22Rv1 (cell line): ENCODE results near the gene MACC1.

Experiments used
- H3K27ac ChIP-seq: fragments of 450-650 bp; 2 replicates; pipeline ENCODE4 v1.5.1; 2017
- ZFX ChIP-seq: fragments of 450-650 bp; IDR thresholded peaks from 2 replicates; pipeline ENCODE4 v1.6.1; 2017; ENCODE audit warnings: antibody characterized with exemption, borderline replicate concordance
- TF ChIP-seq, protein P1 (sequence below): fragments of 450-650 bp; IDR thresholded peaks from 2 replicates; pipeline ENCODE4 v1.5.1; 2017; ENCODE audit warnings: mild to moderate bottlenecking

Gene MACC1

DNA sequence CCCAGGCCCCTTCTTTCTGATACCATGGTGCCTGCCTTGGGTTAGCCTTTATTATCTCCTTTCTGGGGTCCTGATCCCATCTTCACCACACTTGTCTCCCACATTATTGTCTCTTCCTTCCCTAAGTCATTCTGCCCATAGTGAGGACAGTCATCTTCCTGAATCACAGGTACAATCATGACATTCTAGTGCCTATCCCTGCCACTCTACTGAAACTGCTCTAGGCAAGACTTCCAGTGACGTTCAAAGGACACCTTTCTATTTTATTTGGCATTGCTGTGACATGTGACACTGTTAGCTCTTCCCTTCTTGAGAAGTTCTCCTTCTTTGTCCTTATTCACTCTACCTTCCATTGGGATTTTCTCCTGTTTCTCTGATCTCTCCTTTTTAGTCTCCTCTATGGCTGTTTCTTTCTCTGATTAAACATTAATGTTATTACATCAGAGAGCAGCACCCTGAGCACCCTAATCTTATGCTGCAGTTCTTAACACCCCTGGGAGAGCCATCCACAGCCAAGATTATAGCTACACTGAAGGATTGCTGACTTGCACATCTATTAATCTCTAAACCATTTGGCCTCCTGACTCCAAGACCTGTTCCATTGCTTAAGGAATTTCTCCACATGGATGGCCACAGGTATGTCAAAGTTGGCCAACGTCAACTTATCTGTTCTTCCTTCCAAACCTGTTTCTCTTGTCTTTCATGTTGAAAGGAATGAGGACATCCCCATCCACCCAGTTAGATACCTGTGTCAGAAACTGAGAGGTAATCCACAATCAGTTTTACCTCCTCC is 10.9 kb downstream of the MACC1 start:
- H3K27ac ChIP-seq: no peak overlapping the region

DNA sequence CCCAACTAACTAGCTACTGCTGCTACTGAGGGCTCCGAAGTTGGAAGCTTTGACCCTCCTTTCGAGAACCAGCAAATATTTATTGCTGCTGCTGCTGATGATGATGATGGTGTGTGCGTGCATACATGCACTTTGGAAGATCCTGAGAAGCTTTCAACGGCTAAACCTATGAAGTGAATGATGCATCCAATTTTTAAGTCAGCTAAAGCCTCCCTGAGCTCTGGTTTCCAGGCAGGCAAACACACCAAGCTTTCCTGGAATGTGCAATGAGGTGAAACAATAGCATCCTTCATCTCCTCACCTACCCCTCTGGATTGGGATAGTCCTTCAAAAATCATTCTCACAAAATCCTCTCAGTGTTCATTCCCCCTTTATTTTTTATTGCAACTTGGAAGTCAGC is 13.9 kb downstream of the MACC1 start:
- no peak overlapping the region for H3K27ac ChIP-seq
- no peak for TF ChIP-seq ZFX
- TF ChIP-seq, protein P1, sequence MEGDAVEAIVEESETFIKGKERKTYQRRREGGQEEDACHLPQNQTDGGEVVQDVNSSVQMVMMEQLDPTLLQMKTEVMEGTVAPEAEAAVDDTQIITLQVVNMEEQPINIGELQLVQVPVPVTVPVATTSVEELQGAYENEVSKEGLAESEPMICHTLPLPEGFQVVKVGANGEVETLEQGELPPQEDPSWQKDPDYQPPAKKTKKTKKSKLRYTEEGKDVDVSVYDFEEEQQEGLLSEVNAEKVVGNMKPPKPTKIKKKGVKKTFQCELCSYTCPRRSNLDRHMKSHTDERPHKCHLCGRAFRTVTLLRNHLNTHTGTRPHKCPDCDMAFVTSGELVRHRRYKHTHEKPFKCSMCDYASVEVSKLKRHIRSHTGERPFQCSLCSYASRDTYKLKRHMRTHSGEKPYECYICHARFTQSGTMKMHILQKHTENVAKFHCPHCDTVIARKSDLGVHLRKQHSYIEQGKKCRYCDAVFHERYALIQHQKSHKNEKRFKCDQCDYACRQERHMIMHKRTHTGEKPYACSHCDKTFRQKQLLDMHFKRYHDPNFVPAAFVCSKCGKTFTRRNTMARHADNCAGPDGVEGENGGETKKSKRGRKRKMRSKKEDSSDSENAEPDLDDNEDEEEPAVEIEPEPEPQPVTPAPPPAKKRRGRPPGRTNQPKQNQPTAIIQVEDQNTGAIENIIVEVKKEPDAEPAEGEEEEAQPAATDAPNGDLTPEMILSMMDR: no peak

More for the DNA sequence above, 10.9 kb downstream of the MACC1 start:
- TF ChIP-seq ZFX: no peak
- TF ChIP-seq, protein P1: no peak

DNA sequence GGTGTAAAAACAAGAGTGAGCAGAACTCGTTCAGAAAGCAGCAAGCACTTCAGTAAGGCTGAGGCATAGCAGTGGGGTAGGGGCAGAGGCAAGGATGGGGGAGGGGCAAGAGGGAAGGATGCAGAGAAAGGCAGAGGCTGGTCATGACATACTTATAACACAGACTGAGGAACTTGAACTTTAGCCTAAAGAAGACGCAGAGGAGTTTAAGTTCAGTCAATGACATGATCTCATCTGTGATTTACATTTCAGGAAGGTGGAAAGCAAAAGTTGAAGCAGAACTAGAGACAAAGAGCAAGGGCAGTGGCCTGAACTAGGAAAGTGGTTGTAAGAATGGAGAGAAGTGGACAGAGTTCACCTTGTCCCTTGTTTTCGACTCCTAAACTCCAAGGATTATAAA is 15.8 kb downstream of the MACC1 start:
- no peak for TF ChIP-seq ZFX
- TF ChIP-seq, protein P1: no peak
- H3K27ac ChIP-seq: no peak overlapping the region

DNA sequence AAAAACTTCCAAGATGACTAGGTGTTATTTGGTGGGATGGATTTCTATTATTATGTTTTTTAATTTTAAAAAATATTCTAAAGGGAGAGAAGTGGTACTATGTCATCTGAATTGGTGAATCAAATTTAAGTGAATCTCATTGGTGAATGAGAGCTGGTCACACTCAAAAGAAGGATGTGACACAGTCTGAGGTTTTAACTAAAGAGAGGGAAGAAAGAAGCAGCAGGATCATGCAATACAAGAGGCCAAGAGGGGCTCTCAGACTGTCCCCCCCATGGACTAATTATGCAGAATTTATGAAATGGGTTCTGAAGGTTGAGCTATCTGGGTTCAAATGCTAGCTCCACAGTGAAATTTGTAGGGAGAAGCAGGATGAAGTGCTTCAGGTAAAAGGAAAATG is 16.2 kb downstream of the MACC1 start:
- no peak for TF ChIP-seq ZFX
- TF ChIP-seq, protein P1: no peak

DNA sequence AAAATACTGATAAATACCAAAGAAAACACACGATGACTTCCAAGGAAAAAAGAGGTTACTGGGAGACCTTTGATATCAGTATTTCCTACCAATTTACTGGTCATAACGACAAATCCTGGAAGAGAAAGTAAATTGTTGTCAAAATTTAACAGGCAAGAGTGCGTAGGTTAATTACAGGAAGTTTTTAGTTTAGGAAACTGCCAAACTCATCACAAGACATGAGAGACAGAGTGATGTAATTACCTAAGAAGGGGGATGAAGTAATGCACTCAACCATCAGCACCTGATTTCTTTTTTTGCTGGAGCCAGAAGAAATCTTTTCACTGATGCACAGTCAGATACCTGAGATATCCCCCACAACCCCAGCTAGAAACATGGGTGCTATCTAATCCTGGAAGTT is 16.8 kb downstream of the MACC1 start:
- TF ChIP-seq, protein P1: no peak
- H3K27ac ChIP-seq: no peak overlapping the region

More for the DNA sequence above, 16.2 kb downstream of the MACC1 start:
- no peak overlapping the region for H3K27ac ChIP-seq

DNA sequence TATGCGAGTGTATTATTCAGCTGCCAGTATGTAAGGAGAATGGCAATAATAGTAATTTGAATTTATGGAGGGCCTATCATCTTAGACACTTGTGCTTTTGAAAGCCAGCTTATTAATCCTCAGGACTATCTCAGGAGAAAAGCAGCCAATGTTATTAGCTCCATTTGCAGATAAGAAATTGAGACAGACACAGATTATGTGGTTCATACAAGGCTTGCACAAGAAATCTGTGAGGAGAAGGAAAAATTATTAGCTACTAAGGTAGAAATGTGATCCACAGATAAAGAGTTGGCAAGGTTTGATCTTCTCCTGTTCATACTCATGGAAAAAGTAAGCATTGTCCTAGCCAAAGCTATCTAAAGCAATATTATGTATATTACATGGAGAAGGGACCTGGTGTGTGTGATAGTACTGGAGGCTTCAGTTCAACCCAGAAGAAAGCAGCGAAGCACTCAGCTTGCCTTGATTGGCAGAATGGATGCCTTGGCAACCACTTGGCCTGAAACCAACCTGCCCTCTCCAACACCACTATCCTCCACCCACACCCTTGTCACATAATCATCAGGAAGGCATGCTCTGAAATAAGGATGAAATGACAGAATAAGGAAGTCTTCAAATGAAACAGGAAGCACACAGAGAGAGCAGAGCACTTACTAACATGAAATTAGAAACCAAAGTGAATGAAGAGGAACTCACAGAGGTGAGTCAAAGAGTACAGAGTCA is 18.0 kb downstream of the MACC1 start:
- no peak for TF ChIP-seq ZFX
- TF ChIP-seq, protein P1: no peak
- no peak overlapping the region for H3K27ac ChIP-seq

DNA sequence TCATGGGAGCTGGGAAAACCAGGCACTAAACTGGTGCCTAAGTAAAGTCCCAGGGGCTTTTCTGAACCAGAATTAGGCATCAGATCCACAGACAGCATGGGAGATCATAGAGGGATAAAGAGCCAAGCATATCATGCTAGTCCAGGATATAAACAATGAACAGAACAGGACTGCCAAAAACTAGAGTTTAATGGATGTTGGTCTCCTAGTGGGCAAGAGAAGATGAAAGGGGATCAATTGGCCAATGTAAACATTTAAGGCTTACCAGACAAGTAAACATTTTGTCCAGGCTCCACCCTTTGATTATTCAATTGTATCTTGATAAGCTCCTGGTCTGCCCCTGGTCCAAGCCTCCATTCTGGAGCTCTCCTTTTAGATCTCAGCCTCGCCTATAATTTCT is 18.9 kb downstream of the MACC1 start:
- TF ChIP-seq, protein P1: no peak
- no peak for TF ChIP-seq ZFX
- H3K27ac ChIP-seq: no peak overlapping the region
